Fibroblast of lung (primary cell): ENCODE results near the gene DDC. TPM values are rescaled to one million over a fixed set of nuclear protein-coding genes. Genes with fewer than 3 reads are reported as not detected.
"Not testable (repeated sequence)": the region's sequence is repeated elsewhere in the genome, so short reads cannot be mapped to it uniquely, and the experiment has no call there.

ENCODE experiments used
- DNase-seq, 2 donors: peaks; one replicate each; pipeline versions ENCODE4 v3.0.0 to v3.0.0-alpha.2; 2010; ENCODE audit warnings: low read depth in 2 of 2
- H2AFZ ChIP-seq: 2 replicates; pipeline ENCODE4 v1.5.1; 2012; ENCODE audit warnings: low read length, control low read depth, inconsistent platforms
- H3K27ac ChIP-seq: 2 replicates; pipeline ENCODE4 v1.5.1; 2011; ENCODE audit warnings: low read length, control low read depth; ENCODE audit not compliant: insufficient read depth
- H3K27me3 ChIP-seq: 2 replicates; pipeline ENCODE4 v1.5.1; 2011; ENCODE audit warnings: mild to moderate bottlenecking, low read length; ENCODE audit not compliant: control insufficient read depth, insufficient read depth
- H3K36me3 ChIP-seq: 2 replicates; pipeline ENCODE4 v1.5.1; 2011; ENCODE audit warnings: low read length; ENCODE audit not compliant: control insufficient read depth, insufficient read depth
- H3K4me1 ChIP-seq: 2 replicates; pipeline ENCODE4 v1.5.1; 2011; ENCODE audit warnings: low read length; ENCODE audit not compliant: control insufficient read depth, insufficient read depth; ENCODE audit errors: extremely low read depth
- H3K4me2 ChIP-seq: 2 replicates; pipeline ENCODE4 v1.5.1; 2011; ENCODE audit warnings: low read length, control low read depth; ENCODE audit not compliant: insufficient read depth; ENCODE audit errors: extremely low read depth
- H3K4me3 ChIP-seq, 4 experiments: fragments of 200-600 bp in 1 of 4; sonication (generic) in 1 of 4; replicated peaks in 1 of 4; 2 replicates each; pipeline ENCODE4 v1.5.1; 2011 to 2016; ENCODE audit warnings: low read length in 4 of 4, low read depth in 3 of 4, mild to moderate bottlenecking in 3 of 4, control low read depth in 2 of 4, inconsistent platforms in 1 of 4, mixed read lengths in 1 of 4; ENCODE audit not compliant: insufficient read depth in 1 of 4; ENCODE audit errors: control extremely low read depth in 1 of 4
- H3K79me2 ChIP-seq: 2 replicates; pipeline ENCODE4 v1.5.1; 2012; ENCODE audit warnings: mild to moderate bottlenecking, low read length, inconsistent platforms; ENCODE audit not compliant: control insufficient read depth, insufficient read depth
- H3K9ac ChIP-seq: 2 replicates; pipeline ENCODE4 v1.5.1; 2011; ENCODE audit warnings: mild to moderate bottlenecking, low read length, control low read depth; ENCODE audit not compliant: insufficient read depth
- H3K9me3 ChIP-seq: 2 replicates; pipeline ENCODE4 v1.5.1; 2012; ENCODE audit warnings: low read depth, low read length; ENCODE audit not compliant: control insufficient read depth, insufficient read depth
- H4K20me1 ChIP-seq: 2 replicates; pipeline ENCODE4 v1.5.1; 2011; ENCODE audit warnings: low read length; ENCODE audit not compliant: control insufficient read depth, insufficient read depth; ENCODE audit errors: extremely low read depth
- EZH2 ChIP-seq: IDR thresholded peaks from 2 replicates; pipeline ENCODE4 v1.5.1; 2012; ENCODE audit warnings: low read length, control low read depth, mild to moderate bottlenecking; ENCODE audit errors: missing control alignments
- polyA plus RNA-seq, 2 donors: library from polyadenylated mRNA; depleted of rRNA in 1 of 2; stranded (reverse) in 1 of 2; unstranded in 1 of 2; fragments of >200 nt; gene quantifications; 2 replicates each; pipeline ENCODE4 v1.2.1, GENCODE V29; 2011 to 2012; ENCODE audit warnings: missing spikeins in 1 of 2
- total RNA-seq: library from RNA; depleted of rRNA; stranded (reverse); fragments of >200 nt; gene quantifications from 2 replicates; pipeline ENCODE4 v1.2.1, GENCODE V29; 2014
- TF ChIP-seq, protein P1 (sequence below), 2 donors: IDR thresholded peaks in 1 of 2; conservative IDR thresholded peaks in 1 of 2; 1 replicate in 1 of 2; 2 replicates in 1 of 2; pipeline ENCODE4 v1.5.1; 2011 to 2012; ENCODE audit warnings: low read length in 2 of 2, control low read depth in 1 of 2, inconsistent platforms in 1 of 2, low read depth in 1 of 2, mild to moderate bottlenecking in 1 of 2

The DDC gene
- total and polyA plus RNA-seq, 2 donors (not counting 1 experiment from before 2014, with no cell fraction given) = not detected

DNA sequence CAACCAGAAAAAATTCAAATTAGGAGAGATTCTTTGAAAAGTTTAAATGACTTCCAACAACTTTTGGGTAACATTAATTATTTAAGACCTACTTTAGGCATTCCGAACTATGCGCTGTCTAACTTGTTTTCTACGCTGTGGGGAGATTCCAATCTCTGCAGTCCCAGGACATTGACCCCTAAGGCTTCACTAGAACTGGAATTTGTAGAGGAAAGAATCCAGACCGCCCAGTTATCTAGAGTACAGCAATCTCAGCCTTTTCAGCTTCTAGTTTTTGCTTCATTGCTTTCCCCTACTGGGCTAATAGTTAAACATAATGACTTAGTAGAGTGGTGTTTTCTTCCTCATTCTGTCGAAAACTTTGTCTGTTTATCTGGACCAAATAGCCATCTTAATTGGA is 14.9 kb upstream of the DDC start:
- no peaks in the 10 kb centered on the region for H3K36me3 ChIP-seq
- TF ChIP-seq, protein P1, sequence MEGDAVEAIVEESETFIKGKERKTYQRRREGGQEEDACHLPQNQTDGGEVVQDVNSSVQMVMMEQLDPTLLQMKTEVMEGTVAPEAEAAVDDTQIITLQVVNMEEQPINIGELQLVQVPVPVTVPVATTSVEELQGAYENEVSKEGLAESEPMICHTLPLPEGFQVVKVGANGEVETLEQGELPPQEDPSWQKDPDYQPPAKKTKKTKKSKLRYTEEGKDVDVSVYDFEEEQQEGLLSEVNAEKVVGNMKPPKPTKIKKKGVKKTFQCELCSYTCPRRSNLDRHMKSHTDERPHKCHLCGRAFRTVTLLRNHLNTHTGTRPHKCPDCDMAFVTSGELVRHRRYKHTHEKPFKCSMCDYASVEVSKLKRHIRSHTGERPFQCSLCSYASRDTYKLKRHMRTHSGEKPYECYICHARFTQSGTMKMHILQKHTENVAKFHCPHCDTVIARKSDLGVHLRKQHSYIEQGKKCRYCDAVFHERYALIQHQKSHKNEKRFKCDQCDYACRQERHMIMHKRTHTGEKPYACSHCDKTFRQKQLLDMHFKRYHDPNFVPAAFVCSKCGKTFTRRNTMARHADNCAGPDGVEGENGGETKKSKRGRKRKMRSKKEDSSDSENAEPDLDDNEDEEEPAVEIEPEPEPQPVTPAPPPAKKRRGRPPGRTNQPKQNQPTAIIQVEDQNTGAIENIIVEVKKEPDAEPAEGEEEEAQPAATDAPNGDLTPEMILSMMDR (conservative IDR thresholded peaks at IDR 0.05 in 1 of 2, IDR thresholded peaks at IDR 0.05 in 1 of 2; ENCODE audit: low read depth in 1 of 2, low read length in 2 of 2) = no peak
- TF ChIP-seq EZH2 = no peak

DNA sequence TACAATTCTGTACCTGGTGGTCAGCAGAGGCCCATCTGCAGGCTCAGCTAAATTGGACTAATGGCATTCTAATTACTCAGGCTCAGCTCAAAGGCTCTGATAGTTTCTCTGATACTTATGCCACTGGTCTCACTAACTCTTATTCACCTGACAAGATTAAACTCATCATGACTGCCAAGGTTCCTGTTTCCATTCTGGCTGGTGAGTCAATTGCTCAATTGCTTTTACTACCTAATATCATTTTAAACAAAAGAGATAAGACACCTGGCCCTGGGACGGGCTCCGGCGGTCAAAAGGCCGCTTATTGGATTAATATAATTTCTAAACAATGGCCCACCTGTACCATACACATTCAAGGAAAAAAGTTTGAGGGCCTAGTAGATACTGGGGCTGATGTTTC is 12.9 kb upstream of the DDC start:
- H3K4me1 ChIP-seq, H3K4me3 ChIP-seq, H3K79me2 ChIP-seq, H3K4me2 ChIP-seq, H3K27me3 ChIP-seq, DNase-seq, H3K9me3 ChIP-seq, H3K9ac ChIP-seq, H3K36me3 ChIP-seq, H3K27ac ChIP-seq, H4K20me1 ChIP-seq, H2AFZ ChIP-seq: not testable (repeated sequence)

More for the DNA sequence above, 14.9 kb upstream of the DDC start:
- H3K4me2 ChIP-seq = no peak overlapping the region
- H3K27ac ChIP-seq = no peak overlapping the region
- H3K27me3 ChIP-seq = no peaks in the 10 kb centered on the region
- no peak overlapping the region for H2AFZ ChIP-seq
- H4K20me1 ChIP-seq = no peaks in the 10 kb centered on the region
- no peaks in the 10 kb centered on the region for H3K4me1 ChIP-seq
- no peak overlapping the region for H3K4me3 ChIP-seq
- no peak overlapping the region for H3K9ac ChIP-seq
- no peaks in the 10 kb centered on the region for H3K79me2 ChIP-seq
- DNase-seq = no peak
- no peaks in the 10 kb centered on the region for H3K9me3 ChIP-seq

DNA sequence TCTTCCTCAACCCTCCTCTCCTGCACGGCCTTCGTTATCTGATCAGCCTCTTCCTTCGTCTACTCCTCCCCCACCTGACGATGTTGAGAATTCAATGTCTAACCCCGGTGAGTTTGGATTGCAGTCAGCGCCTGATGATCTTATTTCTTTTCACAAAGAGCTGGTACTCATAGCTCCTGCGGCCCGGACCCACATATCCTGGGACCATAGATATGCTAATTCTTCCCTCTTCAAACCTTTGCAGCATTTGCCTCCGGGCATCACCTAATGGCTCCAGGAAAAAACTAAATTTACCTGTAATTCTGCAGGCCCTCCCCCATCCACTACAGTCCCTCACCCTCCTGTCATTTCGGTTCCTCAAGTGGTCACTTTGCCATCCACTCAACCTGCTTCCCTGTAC is 12.4 kb upstream of the DDC start:
- Histone ChIP-seq H3K4me1 (no peaks in the 10 kb centered on the region), H3K4me3 (no peak overlapping the region), H3K4me2 (no peak overlapping the region), H3K9me3 (no peaks in the 10 kb centered on the region), H3K79me2 (no peaks in the 10 kb centered on the region), H4K20me1 (no peaks in the 10 kb centered on the region), H3K9ac (no peak overlapping the region), H2AFZ (no peak overlapping the region), H3K27me3 (no peaks in the 10 kb centered on the region), H3K36me3 (no peaks in the 10 kb centered on the region), H3K27ac (no peak overlapping the region)
- no peak for DNase-seq
- TF ChIP-seq EZH2 = no peak
- TF ChIP-seq, protein P1 (conservative IDR thresholded peaks at IDR 0.05 in 1 of 2, IDR thresholded peaks at IDR 0.05 in 1 of 2; ENCODE audit: low read depth in 1 of 2, low read length in 2 of 2) = no peak

DNA sequence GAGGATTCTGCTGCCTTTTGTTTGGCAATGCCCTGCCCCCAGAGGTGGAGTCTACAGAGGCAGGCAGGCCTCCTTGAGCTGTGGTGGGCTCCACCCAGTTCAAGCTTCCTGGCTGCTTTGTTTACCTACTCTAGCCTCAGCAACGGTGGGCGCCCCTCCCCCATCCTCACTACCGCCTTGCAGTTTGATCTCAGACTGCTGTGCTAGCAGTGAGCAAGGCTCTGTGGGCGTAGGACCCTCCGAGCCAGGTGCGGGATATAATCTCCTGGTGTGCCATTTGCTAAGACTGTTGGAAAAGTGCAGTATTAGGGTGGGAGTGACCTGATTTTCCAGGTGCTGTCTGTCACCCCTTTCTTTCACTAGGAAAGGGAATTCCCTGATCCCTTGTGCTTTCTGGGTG is 11.2 kb upstream of the DDC start:
- H3K27me3 ChIP-seq, H2AFZ ChIP-seq, H3K4me1 ChIP-seq, H3K36me3 ChIP-seq, H3K9me3 ChIP-seq, DNase-seq, H3K79me2 ChIP-seq, H3K4me3 ChIP-seq, H4K20me1 ChIP-seq, H3K4me2 ChIP-seq, H3K27ac ChIP-seq, H3K9ac ChIP-seq: not testable (repeated sequence)
